IMR-90 (cell line): ENCODE data around the gene ARHGEF16. TPM values are rescaled to one million over a fixed set of nuclear protein-coding genes. Genes with fewer than 3 reads are reported as not detected.

ENCODE experiments used
- ATAC-seq: fragments of 200-7000 bp; cut with Tn5 transposase; 2 replicates; pipeline ENCODE4 v1.9.1; 2020; ENCODE audit warnings: low read depth, mild to moderate bottlenecking, moderate library complexity
- BruUV-seq: library from RNA; stranded (reverse); fragments of 400-500 nt; replicated peaks from 2 replicates; lab custom pipeline; 2021; lab: Mats Ljungman, UMichigan
- CTCF ChIA-PET: fragments of 300-600 bp; formaldehyde crosslinking; extraction: SDS; loops from one replicate; lab custom pipeline; 2021; ENCODE audit warnings: antibody characterized with exemption; lab: Yijun Ruan, JAX
- POLR2A ChIA-PET: fragments of 300-600 bp; sonication (Branson Sonifier 250); formaldehyde crosslinking; loops from one replicate; lab custom pipeline; 2022; ENCODE audit warnings: antibody characterized with exemption; ENCODE audit not compliant: unreplicated experiment; lab: Charles Lee
- DNase-seq: peaks from one replicate; pipeline ENCODE4 v3.0.0; 2013
- H2AFZ ChIP-seq: replicated peaks from 2 replicates; pipeline ENCODE3; 2013; ENCODE audit warnings: low read length, mild to moderate bottlenecking; ENCODE audit not compliant: poor library complexity
- H2AK5ac ChIP-seq: 2 replicates; pipeline ENCODE4 v1.6.1; 2013; ENCODE audit warnings: low read depth, low read length, inconsistent platforms
- H2AK9ac ChIP-seq: replicated peaks from 2 replicates; pipeline ENCODE3; 2013; ENCODE audit warnings: mild to moderate bottlenecking, low read depth, low read length, moderate library complexity; ENCODE audit not compliant: poor library complexity
- H2BK120ac ChIP-seq: 2 replicates; pipeline ENCODE4 v1.6.1; 2013; ENCODE audit warnings: low read depth, low read length, inconsistent platforms
- H2BK15ac ChIP-seq: 3 replicates; pipeline ENCODE4 v1.6.1; 2013; ENCODE audit warnings: low read depth, low read length, inconsistent platforms
- H2BK20ac ChIP-seq: 2 replicates; pipeline ENCODE4 v1.6.1; 2013; ENCODE audit warnings: low read depth, mild to moderate bottlenecking, inconsistent platforms, low read length, moderate library complexity
- H2BK5ac ChIP-seq: 2 replicates; pipeline ENCODE4 v1.6.1; 2013; ENCODE audit warnings: mild to moderate bottlenecking, low read depth, low read length, inconsistent platforms; ENCODE audit not compliant: poor library complexity, severe bottlenecking
- H3K14ac ChIP-seq: replicated peaks from 2 replicates; pipeline ENCODE4 v1.6.1; 2013; ENCODE audit warnings: low read depth, low read length, inconsistent platforms
- H3K18ac ChIP-seq: 2 replicates; pipeline ENCODE4 v1.6.1; 2013; ENCODE audit warnings: low read depth, low read length, control low read depth
- H3K23ac ChIP-seq: 2 replicates; pipeline ENCODE4 v1.6.1; 2013; ENCODE audit warnings: low read depth, low read length, inconsistent platforms
- H3K27ac ChIP-seq: 2 replicates; pipeline ENCODE4 v1.5.1; 2013; ENCODE audit warnings: mild to moderate bottlenecking, control low read depth, low read length; ENCODE audit not compliant: insufficient read depth
- H3K27me3 ChIP-seq: 2 replicates; pipeline ENCODE4 v1.6.1; 2013; ENCODE audit warnings: low read length; ENCODE audit not compliant: control insufficient read depth, insufficient read depth
- H3K36me3 ChIP-seq: 2 replicates; pipeline ENCODE4 v1.6.1; 2013; ENCODE audit warnings: low read length, mixed read lengths; ENCODE audit not compliant: control insufficient read depth, insufficient read depth
- H3K4ac ChIP-seq: 2 replicates; pipeline ENCODE4 v1.6.1; 2013; ENCODE audit warnings: low read depth, low read length, inconsistent platforms
- H3K4me1 ChIP-seq: 2 replicates; pipeline ENCODE4 v1.6.1; 2013; ENCODE audit warnings: low read length, mixed read lengths; ENCODE audit not compliant: control insufficient read depth, insufficient read depth
- H3K4me2 ChIP-seq: 2 replicates; pipeline ENCODE4 v1.6.1; 2013; ENCODE audit warnings: low read depth, mild to moderate bottlenecking, control low read depth, low read length, moderate library complexity
- H3K4me3 ChIP-seq: 2 replicates; pipeline ENCODE4 v1.5.1; 2013; ENCODE audit warnings: low read depth, mild to moderate bottlenecking, control low read depth, low read length, moderate library complexity; ENCODE audit not compliant: insufficient read depth
- H3K56ac ChIP-seq: 2 replicates; pipeline ENCODE4 v1.6.1; 2013; ENCODE audit warnings: low read length, inconsistent platforms; ENCODE audit not compliant: insufficient read depth; ENCODE audit errors: extremely low read depth
- H3K79me1 ChIP-seq, 2 experiments: 2 replicates each; pipeline ENCODE4 v1.6.1; 2013; ENCODE audit warnings: low read length in 2 of 2, inconsistent platforms in 1 of 2, low read depth in 1 of 2
- H3K9ac ChIP-seq: 2 replicates; pipeline ENCODE4 v1.6.1; 2013; ENCODE audit warnings: low read depth, low read length, control low read depth
- H3K9me1 ChIP-seq: 2 replicates; pipeline ENCODE4 v1.6.1; 2013; ENCODE audit warnings: low read length, inconsistent platforms; ENCODE audit not compliant: insufficient read depth
- H3K9me3 ChIP-seq: 2 replicates; pipeline ENCODE4 v1.6.1; 2013; ENCODE audit warnings: low read length; ENCODE audit not compliant: control insufficient read depth, insufficient read depth
- H4K20me1 ChIP-seq: 2 replicates; pipeline ENCODE4 v1.6.1; 2013; ENCODE audit warnings: low read length, inconsistent platforms; ENCODE audit not compliant: insufficient read depth
- H4K5ac ChIP-seq: 2 replicates; pipeline ENCODE4 v1.6.1; 2013; ENCODE audit warnings: mild to moderate bottlenecking, low read depth, low read length, control low read depth
- H4K8ac ChIP-seq, 2 experiments: 2 replicates each; pipeline ENCODE4 v1.6.1; 2013; ENCODE audit warnings: low read depth in 2 of 2, low read length in 2 of 2, control low read depth in 1 of 2, inconsistent platforms in 1 of 2
- H4K91ac ChIP-seq: 2 replicates; pipeline ENCODE4 v1.6.1; 2013; ENCODE audit warnings: low read depth, low read length, inconsistent platforms; ENCODE audit not compliant: insufficient read depth
- MXI1 ChIP-seq: IDR thresholded peaks from 2 replicates; pipeline ENCODE4 v1.6.1; 2012; ENCODE audit warnings: low read depth, mild to moderate bottlenecking, low read length, moderate library complexity, borderline replicate concordance
- RCOR1 ChIP-seq: IDR thresholded peaks from 2 replicates; pipeline ENCODE4 v1.6.1; 2012; ENCODE audit warnings: mild to moderate bottlenecking, low read length, improper control_type of control experiment; ENCODE audit not compliant: insufficient replicate concordance
- USF2 ChIP-seq: fragments of 150-350 bp; IDR thresholded peaks from 2 replicates; pipeline ENCODE4 v1.6.1; 2017; ENCODE audit warnings: mild to moderate bottlenecking, antibody characterized with exemption, low read length, low read depth
- WGBS, 2 experiments: methylation state at CpG; one replicate each; pipeline versions ENCODE4 v1.1.5 to v1.1.7; 2013; ENCODE audit warnings: missing lambda C conversion rate in 2 of 2; ENCODE audit not compliant: insufficient read length in 1 of 2; ENCODE audit errors: extremely low coverage in 2 of 2; 5-methylcytosine and 5-hydroxymethylcytosine counted together
- dilution Hi-C: fragments of 300-500 bp; cut with HindIII; formaldehyde crosslinking; loops from one replicate; pipeline ENCODE4 v1.14.3; 2018; ENCODE audit warnings: low sequenced_read_pairs; ENCODE audit not compliant: unreplicated experiment
- in situ Hi-C: fragments of 300-500 bp; cut with MboI; formaldehyde crosslinking; loops from 3 replicates; pipeline ENCODE4 v1.14.3; 2019; ENCODE audit warnings: low sequenced_read_pairs, inconsistent platforms, mixed read lengths
- intact Hi-C: fragments of 100-400 bp; cut with micrococcal nuclease; formaldehyde crosslinking; loops from 2 replicates; pipeline ENCODE4 v1.10.0; 2022
- polyA plus RNA-seq, 3 experiments: library from polyadenylated mRNA; depleted of rRNA; stranded (reverse); fragments of >200 nt; gene quantifications; 2 replicates each; pipeline ENCODE4 v1.2.3, GENCODE V29; 2012; ENCODE audit warnings: low replicate concordance in 1 of 3
- total RNA-seq: library from RNA; depleted of rRNA; stranded (reverse); fragments of >200 nt; gene quantifications from 2 replicates; pipeline ENCODE4 v1.2.3, GENCODE V29; 2012
- TF ChIP-seq, protein P1 (sequence below): conservative IDR thresholded peaks from 2 replicates; pipeline ENCODE4 v1.5.1; 2012; ENCODE audit warnings: mild to moderate bottlenecking, low read depth, low read length, improper control_type of control experiment

The ARHGEF16 gene
- total and polyA plus RNA-seq, 2 of the 4 experiments (the other 2 are of a cell fraction) = 0.18 to 0.39 TPM

GRCh38 chr1:3516481-3516869 lies 62.0 kb downstream of the ARHGEF16 start:
- no peak for ATAC-seq
- H3K9me3 ChIP-seq = peaks cover 1% of the 10 kb centered on the region; the same call in 1 of the 2 replicates
- WGBS, 2 experiments = 60% methylated on average over 1 of the region's 15 CpGs; no CpG with 5 or more reads in 1 of the 2 experiments
- no peak overlapping the region for H2BK20ac ChIP-seq
- H3K56ac ChIP-seq = no peak overlapping the region
- no peak overlapping the region for H4K91ac ChIP-seq
- H3K27me3 ChIP-seq = no peaks in the 10 kb centered on the region
- no peaks in the 10 kb centered on the region for H3K36me3 ChIP-seq
- dilution Hi-C loops (no loop called here), in situ Hi-C loops (no loop called here), intact Hi-C loops (no loop called here)
- H3K4me2 ChIP-seq = no peak overlapping the region
- no peaks in the 10 kb centered on the region for H3K4me1 ChIP-seq
- ChIA-PET CTCF (no interaction called here), POLR2A (no interaction called here)
- H3K9me1 ChIP-seq = no peaks in the 10 kb centered on the region
- no peak overlapping the region for H2AK5ac ChIP-seq
- H4K5ac ChIP-seq = no peak overlapping the region
- H2BK5ac ChIP-seq = no peak overlapping the region
- no peak overlapping the region for H2AFZ ChIP-seq
- no peaks in the 10 kb centered on the region for H4K20me1 ChIP-seq
- H3K14ac ChIP-seq = no peak overlapping the region
- H3K18ac ChIP-seq = no peak overlapping the region
- peak overlapping the region; percentile 72 for H2AK9ac ChIP-seq
- BruUV-seq = no TSS peak
- no peak overlapping the region for H4K8ac ChIP-seq
- DNase-seq = no peak
- H3K27ac ChIP-seq = no peak overlapping the region
- TF ChIP-seq MXI1 (no peak), USF2 (no peak), RCOR1 (no peak)
- TF ChIP-seq, protein P1, sequence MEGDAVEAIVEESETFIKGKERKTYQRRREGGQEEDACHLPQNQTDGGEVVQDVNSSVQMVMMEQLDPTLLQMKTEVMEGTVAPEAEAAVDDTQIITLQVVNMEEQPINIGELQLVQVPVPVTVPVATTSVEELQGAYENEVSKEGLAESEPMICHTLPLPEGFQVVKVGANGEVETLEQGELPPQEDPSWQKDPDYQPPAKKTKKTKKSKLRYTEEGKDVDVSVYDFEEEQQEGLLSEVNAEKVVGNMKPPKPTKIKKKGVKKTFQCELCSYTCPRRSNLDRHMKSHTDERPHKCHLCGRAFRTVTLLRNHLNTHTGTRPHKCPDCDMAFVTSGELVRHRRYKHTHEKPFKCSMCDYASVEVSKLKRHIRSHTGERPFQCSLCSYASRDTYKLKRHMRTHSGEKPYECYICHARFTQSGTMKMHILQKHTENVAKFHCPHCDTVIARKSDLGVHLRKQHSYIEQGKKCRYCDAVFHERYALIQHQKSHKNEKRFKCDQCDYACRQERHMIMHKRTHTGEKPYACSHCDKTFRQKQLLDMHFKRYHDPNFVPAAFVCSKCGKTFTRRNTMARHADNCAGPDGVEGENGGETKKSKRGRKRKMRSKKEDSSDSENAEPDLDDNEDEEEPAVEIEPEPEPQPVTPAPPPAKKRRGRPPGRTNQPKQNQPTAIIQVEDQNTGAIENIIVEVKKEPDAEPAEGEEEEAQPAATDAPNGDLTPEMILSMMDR = no peak
- no peak overlapping the region for H2BK120ac ChIP-seq
- no peak overlapping the region for H3K4me3 ChIP-seq
- no peak overlapping the region for H3K23ac ChIP-seq
- H3K79me1 ChIP-seq = no peaks in the 10 kb centered on the region
- H3K9ac ChIP-seq = no peak overlapping the region
- H2BK15ac ChIP-seq = no peak overlapping the region
- no peak overlapping the region for H3K4ac ChIP-seq
